CD4-positive, alpha-beta T cell treated with Interleukin-4 for 1 hour (primary cell): ENCODE data around the gene ZCCHC24.

Source experiments
- DNase-seq, 2 donors: peaks; one replicate each; pipeline ENCODE4 v3.0.0-alpha.2; 2020 to 2022

Gene ZCCHC24

GRCh38 chr10:79355420-79356017 lies 89.9 kb downstream of the ZCCHC24 start:
- DNase-seq, result no peak

DNA sequence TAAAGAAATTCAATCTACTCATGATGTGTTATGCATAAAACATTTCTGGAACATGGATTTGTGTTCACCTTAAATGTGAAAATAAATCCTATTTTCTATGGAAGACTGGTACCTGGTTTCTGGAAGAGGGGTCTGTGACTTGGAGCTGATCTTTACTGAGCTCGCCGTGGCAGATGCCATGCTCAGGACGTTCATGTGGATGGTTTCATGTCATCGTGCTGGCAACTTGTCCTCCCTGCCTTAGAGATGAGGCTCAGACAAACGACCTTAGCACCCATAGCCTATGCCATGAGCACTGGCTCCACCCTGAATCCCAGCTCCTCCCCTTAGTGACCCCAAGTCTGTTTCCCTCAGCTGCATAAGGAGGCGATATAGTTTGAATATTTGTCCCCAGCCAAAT lies 90.8 kb downstream of the ZCCHC24 start:
- no peak for DNase-seq

DNA sequence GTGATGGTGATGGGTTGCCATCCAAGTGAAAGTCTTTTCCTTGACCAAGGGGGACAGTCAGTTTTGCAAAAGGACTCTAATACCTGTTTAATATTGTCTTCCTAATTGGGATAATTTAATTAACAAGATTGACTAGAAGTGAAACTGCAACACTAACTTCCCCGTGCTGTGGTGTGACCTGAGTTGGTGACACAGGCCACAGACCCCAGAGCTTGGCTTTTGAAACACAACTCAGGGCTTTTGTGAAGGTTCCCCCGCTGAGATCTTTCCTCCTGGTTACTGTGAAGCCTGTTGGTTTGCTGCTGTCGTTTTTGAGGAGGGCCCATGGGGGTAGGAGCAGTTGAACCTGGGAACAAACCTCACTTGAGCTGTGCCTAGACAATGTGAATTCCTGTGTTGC lies 91.3 kb downstream of the ZCCHC24 start:
- DNase-seq, result no peak

DNA sequence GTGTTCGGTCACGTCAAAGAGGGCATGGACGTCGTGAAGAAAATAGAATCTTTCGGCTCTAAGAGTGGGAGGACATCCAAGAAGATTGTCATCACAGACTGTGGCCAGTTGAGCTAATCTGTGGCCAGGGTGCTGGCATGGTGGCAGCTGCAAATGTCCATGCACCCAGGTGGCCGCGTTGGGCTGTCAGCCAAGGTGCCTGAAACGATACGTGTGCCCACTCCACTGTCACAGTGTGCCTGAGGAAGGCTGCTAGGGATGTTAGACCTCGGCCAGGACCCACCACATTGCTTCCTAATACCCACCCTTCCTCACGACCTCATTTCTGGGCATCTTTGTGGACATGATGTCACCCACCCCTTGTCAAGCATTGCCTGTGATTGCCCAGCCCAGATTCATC lies 91.7 kb downstream of the ZCCHC24 start:
- no peak for DNase-seq

- DNase-seq, result peak in 1 of 2 donors; percentile 50
Observed at GRCh38 chr10:79353000-79353406, 92.4 kb downstream of the ZCCHC24 start.

DNA sequence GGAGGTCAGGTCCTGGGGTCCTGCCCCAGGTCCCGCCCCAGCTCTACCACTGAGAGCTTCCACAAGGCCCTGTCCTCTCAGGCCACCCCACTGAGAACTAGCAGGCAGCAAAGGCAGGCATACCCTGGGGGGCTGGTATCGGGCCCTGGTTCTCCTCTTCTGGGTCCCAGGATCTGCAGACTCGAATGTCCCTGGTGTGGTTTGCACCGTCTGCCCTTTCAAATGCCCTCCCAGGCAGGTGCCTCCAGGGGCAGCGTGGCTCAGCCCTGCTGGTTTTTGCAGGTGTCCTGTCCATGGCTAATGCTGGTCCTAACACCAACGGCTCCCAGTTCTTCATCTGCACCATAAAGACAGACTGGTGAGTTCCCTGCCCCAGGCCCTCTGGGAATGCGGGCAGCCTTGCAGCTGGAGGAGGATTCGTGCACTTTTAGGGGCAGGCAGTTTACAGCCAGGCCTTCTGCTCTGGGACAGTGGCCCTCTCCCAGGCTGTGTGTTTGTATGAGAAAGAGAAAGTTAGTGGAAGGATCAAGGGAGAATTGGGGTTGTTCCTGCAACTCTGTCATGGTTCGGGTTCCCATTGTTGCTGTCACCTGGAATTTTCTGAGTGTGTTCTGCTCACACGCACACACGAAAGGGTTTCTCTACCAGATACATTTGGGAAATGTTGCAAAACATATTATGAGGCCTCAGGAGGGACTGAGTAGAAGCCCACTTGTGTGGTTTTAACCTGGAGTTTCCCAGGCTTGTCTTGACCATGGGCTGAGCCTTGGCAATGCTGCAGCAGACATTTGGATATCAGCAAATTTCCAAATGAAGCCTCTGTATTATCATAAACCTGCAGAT lies 93.2 kb downstream of the ZCCHC24 start:
- no peak for DNase-seq

DNA sequence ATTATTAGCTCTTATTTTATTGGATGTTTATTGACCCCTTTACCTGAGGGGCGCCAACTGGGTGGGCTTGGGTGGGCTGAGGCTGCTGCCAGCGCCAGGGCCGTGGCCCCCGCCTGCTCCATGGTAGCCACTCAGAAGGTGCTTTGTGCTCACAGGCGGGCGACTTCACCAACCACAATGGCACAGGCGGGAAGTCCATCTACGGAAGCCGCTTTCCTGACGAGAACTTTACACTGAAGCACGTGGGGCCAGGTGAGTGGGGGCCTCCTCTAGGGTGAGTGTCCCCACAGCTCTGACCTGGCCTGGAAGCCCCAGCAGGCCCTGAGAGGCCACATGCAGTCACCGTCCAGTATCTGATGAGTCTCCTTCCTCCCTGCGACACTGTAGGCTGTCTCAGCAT lies 94.1 kb downstream of the ZCCHC24 start:
- DNase-seq, result no peak

- DNase-seq, result no peak
Observed at GRCh38 chr10:79350407-79351154, 94.8 kb downstream of the ZCCHC24 start.

GRCh38 chr10:79349766-79350406 lies 95.5 kb downstream of the ZCCHC24 start:
- no peak for DNase-seq

DNA sequence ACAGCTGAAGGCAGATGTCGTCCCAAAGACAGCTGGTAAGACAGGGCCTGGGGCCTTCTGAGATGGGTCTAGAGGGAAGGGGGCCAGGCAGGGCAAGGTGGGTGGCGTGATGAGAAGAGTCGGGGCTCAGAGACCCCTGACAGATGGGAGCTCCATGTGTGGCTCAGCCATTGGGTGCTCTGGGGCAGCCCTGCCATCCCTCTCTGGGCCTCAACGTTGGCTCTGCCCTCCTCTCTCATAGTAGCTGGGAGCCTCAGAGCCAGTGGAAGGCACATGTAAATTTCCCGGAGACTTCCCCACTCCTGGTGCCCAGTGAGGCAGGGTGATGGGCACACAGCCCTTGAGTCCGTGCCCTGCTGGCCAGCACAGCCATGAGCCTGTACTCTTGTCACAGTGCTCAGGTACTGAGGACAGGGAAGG lies 96.3 kb downstream of the ZCCHC24 start:
- DNase-seq, result no peak

- DNase-seq, result no peak
Observed at GRCh38 chr10:79348640-79348988, 96.8 kb downstream of the ZCCHC24 start.

GRCh38 chr10:79347894-79348639 lies 97.4 kb downstream of the ZCCHC24 start:
- DNase-seq, result peak; percentile 79 to 82

GRCh38 chr10:79347226-79347893 lies 98.1 kb downstream of the ZCCHC24 start, which contains the start of gene PPIF:
Gene PPIF (plus strand): TSS chr10:79347469. CDS start chr10:79347549, 80 bp downstream.
- DNase-seq, result peak; percentile 92 to 93

DNA sequence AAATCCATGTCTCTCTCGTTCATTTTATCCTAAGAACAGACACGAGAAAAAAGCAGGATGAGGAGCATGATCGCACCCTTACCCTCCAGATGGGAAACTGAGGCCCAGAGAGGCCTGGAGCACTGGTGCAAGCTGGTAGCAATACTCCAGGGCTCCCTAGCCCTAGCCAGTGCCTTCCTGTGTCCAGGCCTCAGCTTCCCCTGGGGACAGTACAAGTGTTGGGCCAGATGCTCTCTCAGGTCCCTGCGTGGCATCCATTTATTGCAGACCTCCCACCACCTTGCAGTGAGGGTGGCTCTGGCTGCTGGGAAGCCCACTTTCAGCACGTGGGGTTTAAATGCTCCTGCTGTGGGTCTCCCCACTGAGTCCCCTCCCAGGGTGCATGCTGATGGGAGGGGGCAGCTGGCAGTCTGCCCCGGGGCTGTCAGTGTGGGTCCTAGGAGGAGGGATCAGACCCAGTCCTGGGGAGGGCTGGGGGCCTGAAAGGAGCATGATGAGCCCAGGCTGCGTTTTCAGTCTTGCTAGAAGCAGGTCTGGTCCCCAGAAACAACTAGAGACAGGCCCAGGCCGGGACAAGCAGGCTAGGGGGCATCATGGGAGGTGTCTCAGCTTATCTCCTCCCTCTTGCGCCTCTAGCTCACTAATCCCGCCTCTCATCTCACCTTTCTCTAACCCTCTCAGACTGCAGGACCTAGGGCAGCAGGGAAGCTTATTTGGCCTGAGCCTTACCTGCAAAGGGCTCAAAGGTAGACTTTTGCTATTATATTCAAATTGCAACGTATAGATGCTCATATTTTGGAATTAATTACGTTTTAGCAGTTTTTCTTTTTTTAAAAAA lies 98.8 kb downstream of the ZCCHC24 start:
- DNase-seq, result no peak

DNA sequence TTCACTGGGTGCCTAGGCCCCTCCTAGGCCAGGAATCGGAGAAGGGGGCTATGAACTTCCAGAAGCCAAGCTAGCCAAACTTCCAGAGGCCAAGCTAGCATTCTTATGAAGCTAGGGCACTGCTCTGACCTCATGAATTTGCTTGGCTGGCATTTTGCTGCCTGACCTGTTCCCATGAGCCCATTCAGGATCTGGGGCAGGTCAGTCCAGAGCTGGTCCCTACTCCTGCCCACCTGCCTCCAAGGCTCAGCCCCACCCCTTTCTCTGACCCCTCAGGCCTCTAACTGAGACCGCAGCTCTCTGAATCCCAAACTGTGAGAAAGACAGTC lies 99.4 kb downstream of the ZCCHC24 start:
- no peak for DNase-seq

DNA sequence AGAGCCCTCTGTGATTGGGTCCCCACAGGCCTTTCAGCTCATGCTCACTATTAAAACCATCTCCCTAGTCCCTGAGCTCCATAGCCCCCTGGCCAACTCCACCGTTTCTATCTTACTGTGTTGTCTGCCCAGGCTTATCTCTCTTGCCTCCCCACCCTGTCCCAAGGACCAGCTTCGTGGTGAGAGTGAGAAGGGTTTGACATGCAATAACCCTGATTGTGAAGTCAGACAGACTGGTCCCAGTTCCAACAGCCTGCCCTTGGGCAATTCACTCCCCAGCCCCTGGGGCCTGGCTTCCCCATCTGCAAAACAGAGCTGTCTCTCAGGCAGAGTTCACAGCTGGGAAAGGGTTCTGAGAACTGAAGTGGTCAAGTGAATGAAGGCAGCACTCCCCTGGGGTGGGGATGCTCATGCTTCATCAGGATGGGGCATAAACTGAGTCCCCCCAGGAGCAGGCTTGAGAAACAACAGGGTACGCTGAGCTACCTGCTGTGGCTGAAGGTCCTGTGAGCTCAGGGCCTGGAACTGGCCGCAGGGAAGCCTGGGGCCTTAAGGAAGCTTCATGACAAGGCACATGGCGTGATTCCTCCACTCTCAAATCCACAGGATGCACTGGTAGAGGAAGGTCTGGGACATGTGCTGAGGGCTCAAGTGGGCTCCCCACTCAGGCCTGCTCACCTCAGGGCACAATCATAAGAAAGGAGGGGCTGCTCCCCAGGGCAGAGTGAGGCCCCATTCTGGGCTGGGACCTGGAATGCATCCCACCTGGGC lies 100.0 kb downstream of the ZCCHC24 start:
- no peak for DNase-seq

GRCh38 chr10:79344502-79345195 lies 100.8 kb downstream of the ZCCHC24 start:
- DNase-seq, result no peak

GRCh38 chr10:79342811-79343561 lies 102.4 kb downstream of the ZCCHC24 start:
- DNase-seq, result no peak

- DNase-seq, result no peak
Observed at GRCh38 chr10:79342295-79342761, 103.1 kb downstream of the ZCCHC24 start.
